ENCODE results near the gene PGLYRP3.

PGLYRP3 gene

GRCh38 chr1:153312570-153313186 is at the start of gene PGLYRP3:
Gene PGLYRP3, minus strand, starts transcription at chr1:153312952. Its CDS starts 2,287 bp downstream, at chr1:153310665.
- no peak for FAIRE-seq

GRCh38 chr1:153362187-153362775 is 49.5 kb upstream of the PGLYRP3 start:
- FAIRE-seq, result no peak

GRCh38 chr1:153361480-153362109 is 48.8 kb upstream of the PGLYRP3 start:
- FAIRE-seq, result no peak

DNA sequence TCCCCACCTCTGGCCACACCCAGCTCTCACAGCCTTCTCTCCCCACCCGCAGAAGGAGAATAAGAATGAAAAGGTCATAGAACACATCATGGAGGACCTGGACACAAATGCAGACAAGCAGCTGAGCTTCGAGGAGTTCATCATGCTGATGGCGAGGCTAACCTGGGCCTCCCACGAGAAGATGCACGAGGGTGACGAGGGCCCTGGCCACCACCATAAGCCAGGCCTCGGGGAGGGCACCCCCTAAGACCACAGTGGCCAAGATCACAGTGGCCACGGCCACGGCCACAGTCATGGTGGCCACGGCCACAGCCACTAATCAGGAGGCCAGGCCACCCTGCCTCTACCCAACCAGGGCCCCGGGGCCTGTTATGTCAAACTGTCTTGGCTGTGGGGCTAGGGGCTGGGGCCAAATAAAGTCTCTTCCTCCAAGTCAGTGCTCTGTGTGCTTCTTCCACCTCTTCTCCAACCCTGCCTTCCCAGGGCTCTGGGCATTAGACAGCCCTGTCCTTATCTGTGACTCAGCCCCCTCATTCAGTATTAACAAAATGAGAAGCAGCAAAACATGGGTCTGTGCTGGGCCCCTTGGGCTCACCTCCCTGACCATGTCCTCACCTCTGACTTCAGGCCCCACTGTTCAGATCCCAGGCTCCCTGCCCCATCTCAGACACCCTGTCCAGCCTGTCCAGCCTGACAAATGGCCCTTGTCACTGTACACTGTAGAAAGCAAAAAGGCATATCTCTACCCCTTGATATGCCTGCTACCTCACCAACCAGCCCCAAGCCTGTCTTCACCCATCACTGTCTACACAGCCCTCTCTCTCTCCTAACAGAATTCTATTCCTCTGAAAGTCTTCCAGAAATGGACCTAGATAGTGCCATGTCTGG is 48.1 kb upstream of the PGLYRP3 start:
- FAIRE-seq, result no peak

GRCh38 chr1:153360190-153360589 is 47.4 kb upstream of the PGLYRP3 start:
- no peak for FAIRE-seq

- no peak for FAIRE-seq
Measured at GRCh38 chr1:153359241-153359640, 46.5 kb upstream of the PGLYRP3 start.

DNA sequence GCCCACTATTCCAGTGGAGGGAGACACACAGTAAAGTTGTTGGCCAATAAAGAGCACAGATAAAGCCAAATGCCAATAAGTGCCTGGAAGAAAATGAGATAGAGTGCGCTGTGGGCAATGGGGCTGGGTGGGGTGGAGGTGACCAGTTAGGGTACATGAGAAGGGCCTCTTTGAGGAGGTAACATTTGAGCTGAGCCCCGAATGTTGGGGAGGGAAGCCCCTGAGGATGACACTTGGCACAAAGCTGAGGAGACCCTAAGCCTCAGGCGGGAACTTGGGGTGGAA is 45.9 kb upstream of the PGLYRP3 start:
- no peak for FAIRE-seq

- no peak for FAIRE-seq
Measured at GRCh38 chr1:153357853-153358690, 45.3 kb upstream of the PGLYRP3 start, which contains the start of gene S100A9. Gene S100A9, plus strand, starts transcription at chr1:153357854. Its CDS starts 430 bp downstream, at chr1:153358284.

DNA sequence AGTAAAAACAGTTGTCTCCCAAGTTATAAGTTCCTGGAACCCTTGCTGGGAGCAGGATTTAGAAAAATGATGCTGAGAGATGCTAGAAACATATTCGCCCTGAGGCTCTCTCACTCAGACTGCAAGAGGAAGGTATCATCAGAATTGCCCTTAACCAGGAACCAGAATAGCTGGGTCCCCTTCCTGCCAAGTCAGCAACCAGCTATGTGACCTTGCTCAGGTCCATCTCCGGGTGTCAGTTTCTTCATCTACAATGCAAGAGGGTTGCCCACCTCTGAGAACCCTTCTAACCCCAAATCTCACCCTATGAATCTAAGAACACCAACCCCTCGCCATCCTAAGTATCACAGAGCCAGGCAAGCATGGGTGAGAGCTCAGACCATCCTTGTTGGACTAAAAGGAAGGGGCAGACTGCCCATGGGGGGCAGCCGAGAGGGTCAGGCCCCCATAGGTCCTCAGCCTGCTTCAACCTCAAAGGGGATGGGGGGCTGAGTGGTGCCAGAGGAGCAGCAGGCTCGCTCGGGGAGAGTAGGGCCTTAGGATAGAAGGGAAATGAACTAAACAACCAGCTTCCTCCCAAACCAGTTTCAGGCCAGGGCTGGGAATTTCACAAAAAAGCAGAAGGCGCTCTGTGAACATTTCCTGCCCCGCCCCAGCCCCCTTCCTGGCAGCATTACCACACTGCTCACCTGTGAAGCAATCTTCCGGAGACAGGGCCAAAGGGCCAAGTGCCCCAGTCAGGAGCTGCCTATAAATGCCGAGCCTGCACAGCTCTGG is 44.5 kb upstream of the PGLYRP3 start:
- FAIRE-seq, result no peak

DNA sequence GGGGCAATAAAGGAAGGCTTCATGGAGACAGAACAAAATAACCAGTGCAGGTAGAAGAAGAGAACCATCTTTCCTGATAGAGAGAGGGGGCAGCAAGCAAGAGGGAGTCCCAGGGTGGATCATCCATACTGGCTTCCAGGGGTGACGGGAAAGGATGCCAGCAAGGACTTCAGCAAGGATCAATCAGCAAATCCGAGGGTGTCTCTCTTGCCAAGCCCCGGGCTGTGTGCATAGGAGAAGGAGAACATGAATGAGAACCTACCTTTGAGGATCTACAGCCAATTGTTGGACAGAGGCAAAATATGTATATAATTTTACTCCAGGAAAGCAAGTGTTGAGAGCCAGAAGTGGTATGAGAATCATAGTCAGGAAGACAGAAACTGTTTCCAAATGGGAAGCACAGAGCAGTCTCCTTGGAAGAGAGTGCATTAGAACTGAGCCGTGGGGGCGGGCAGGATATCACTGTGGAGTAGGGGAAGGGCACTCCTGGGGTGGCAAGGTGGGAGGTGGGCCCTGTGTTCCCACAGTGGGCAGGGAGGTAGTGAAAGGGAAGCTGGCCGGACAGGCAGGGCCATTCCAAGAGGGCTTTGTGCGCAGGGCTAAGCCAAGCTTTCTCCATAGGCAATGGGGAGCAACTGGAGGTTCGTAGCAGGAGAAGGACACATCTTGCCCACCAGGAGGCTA is 43.8 kb upstream of the PGLYRP3 start:
- no peak for FAIRE-seq

- no peak for FAIRE-seq
Measured at GRCh38 chr1:153355445-153356071, 42.8 kb upstream of the PGLYRP3 start.

DNA sequence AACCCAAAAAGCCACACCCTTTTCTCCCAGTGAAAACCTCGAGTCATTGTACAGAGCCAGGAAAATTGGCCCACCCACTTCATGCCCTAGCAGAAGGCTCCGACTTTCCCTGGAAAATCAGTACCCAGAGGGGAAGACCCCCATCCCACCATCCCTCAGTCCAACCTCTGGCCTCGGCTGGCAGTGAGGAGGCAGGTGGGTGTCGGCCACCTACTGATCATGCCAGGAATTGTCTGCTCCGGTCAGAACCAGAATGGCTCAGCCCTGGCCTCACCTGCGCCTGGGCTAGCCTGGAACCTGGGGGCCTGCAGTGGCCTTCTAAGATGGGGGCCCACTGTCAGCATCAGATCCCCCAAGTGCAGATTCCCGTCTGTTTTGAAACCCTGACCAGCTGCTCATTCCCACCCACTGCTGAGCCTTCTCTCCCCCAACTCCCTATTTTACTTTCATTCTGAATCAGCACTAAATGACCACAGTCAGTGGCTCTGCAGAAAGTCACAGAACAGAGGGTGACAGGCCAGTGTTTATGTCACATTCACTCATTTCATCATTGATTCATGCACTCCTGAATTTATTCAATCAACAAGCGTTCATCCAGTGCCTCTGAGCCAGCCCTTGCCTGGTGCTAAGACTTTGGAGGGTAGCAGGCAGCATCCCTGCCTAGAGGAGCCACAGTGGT is 41.9 kb upstream of the PGLYRP3 start:
- FAIRE-seq, result no peak

DNA sequence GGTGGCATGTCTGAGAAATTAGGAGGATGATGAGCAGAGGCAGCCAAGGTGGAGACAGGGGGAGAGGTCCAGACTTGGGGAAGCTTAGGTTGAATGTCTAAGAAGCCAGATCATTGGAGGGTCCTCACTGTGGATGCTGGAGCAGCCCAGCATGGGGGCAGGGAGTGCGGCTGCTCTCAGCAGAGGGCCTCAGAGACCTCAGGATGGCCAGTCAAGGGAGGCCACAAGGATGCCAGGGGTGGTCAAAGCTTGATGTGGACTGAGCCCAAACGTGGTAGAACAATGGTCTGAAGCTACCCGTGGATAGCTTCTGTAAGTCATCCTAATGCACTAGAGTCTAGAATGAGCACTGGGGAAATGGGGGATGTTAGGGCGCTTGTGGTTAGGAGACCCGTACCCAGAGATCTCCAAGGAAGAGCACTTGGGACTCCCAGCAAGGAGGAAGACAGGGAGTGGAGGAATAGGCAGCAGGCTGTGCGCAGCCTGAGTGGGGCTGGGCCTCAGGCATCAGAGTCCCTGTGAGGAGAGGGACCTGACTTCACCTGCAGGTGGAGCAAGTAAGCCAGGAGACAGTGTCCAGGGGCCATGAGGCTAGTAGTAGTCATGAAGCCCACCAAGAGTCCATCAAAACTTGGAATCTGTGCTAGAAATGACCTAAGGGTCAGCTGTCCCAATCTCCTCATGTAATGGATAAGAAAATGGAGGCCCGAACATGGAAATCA is 40.6 kb upstream of the PGLYRP3 start:
- no peak for FAIRE-seq

GRCh38 chr1:153352523-153352922 is 39.8 kb upstream of the PGLYRP3 start:
- no peak for FAIRE-seq

DNA sequence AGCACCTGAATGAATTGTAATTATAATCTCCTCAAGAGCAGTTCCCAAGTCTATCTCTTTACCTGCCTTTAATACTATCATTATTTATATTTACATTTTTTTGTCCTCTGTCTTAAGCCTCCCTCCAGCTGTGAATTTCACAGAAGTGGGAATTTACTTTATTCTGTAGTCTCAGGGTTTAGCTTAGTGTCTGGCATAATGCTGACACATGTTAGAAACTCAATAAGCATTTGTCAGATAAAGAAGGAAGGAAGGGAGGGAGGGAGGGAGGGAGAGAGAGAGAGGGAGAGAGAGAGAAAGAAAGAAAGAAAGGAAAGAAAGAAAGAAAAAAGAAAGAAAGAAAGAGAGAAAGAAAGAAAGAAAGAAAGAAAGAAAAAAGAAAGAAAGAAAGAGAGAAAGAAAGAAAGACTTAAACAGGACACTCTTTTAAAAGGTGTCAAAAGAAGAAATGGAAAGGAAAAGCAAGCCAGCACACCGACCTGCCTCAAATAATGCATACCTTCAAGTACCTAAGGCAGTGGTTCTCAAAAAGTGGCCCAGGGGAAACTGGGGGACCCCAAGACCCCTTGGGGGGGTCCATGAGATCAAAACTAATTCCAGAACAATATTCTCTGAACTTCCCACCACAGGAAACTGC is 37.7 kb upstream of the PGLYRP3 start:
- no peak for FAIRE-seq

DNA sequence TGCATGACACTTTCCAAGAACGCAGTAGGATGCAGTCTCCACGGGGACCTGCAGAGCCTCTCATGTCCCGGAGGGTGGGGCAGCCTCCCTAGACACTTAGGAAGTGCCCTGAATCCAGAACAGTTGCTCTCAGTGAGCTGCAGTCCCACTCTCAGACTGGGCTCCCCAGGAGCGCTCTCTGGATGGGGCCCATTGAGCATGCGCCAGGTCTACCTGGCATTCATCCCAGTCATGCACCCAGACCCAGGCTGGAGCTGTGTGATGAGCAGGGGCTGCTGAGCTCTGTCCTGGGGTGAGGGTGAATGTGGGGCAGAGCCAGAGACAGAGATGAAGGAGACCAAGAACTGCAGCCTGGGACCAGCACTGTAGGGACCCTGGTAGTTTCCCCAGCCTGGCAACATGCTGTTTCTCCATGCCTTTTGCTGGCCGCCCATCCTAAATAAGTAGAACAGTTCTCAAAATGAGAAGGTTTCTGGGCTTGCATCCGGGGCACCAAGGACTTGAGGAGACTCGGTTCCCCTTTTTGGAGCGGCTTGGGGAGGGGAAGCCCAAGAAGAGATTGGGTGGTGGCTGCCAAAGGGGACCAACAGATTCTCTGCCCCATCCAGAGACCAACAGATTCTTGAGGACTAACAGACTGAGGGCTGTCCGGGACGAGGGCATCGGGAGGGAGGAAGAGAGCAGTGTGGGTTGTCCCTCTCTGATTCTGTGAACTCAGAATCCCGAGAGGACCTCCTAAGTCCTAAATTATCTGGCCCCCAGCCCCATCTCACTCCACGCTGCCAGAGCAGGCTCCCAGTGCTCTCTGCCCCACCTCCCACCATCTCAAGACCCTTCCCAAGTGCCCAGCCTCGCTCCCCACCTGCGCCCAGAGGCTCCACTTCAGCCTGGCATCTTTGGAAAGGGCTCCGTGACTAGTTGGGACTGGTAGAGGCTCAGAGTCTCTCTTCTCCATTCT is 36.9 kb upstream of the PGLYRP3 start:
- FAIRE-seq, result no peak

Measured in colon (tissue), 2 donors.